NCI-H2227 (cell line): ENCODE data around the gene EN2.
"Not testable (repeated sequence)": the region's sequence is repeated elsewhere in the genome, so short reads cannot be mapped to it uniquely, and the experiment has no call there.

ENCODE experiments used
- DNase-seq: peaks from one replicate; lab custom pipeline; 2025; ENCODE audit not compliant: unreplicated experiment; lab: John Stamatoyannopoulos, UW

Gene EN2

GRCh38 chr7:155425887-155426286 lies 32.0 kb upstream of the EN2 start:
- DNase-seq: no peak

GRCh38 chr7:155426543-155427410 lies 31.2 kb upstream of the EN2 start:
- DNase-seq: no peak

- no peak for DNase-seq
Measured at GRCh38 chr7:155427411-155428038, 30.4 kb upstream of the EN2 start.

- DNase-seq: no peak
Measured at GRCh38 chr7:155428171-155428834, 29.6 kb upstream of the EN2 start.

GRCh38 chr7:155429651-155430050 lies 28.3 kb upstream of the EN2 start:
- no peak for DNase-seq

- no peak for DNase-seq
Measured at GRCh38 chr7:155430606-155431005, 27.3 kb upstream of the EN2 start.

GRCh38 chr7:155431231-155431630 lies 26.7 kb upstream of the EN2 start:
- no peak for DNase-seq

- DNase-seq: no peak
Measured at GRCh38 chr7:155431711-155432110, 26.2 kb upstream of the EN2 start.

- no peak for DNase-seq
Measured at GRCh38 chr7:155435110-155435509, 22.8 kb upstream of the EN2 start.

GRCh38 chr7:155437836-155438235 lies 20.1 kb upstream of the EN2 start:
- no peak for DNase-seq

- no peak for DNase-seq
Measured at GRCh38 chr7:155438777-155439176, 19.2 kb upstream of the EN2 start.

GRCh38 chr7:155439311-155440017 lies 18.5 kb upstream of the EN2 start:
- DNase-seq: no peak

GRCh38 chr7:155440018-155440410 lies 17.9 kb upstream of the EN2 start:
- no peak for DNase-seq

GRCh38 chr7:155441856-155442255 lies 16.1 kb upstream of the EN2 start:
- DNase-seq: no peak

- DNase-seq: no peak
Measured at GRCh38 chr7:155444746-155445145, 13.2 kb upstream of the EN2 start.

- not testable (repeated sequence) for DNase-seq
Measured at GRCh38 chr7:155445606-155446005, 12.3 kb upstream of the EN2 start.

- no peak for DNase-seq
Measured at GRCh38 chr7:155447603-155448002, 10.3 kb upstream of the EN2 start.

- DNase-seq: no peak
Measured at GRCh38 chr7:155448632-155449007, 9.3 kb upstream of the EN2 start.

- DNase-seq: no peak
Measured at GRCh38 chr7:155449008-155449868, 8.7 kb upstream of the EN2 start.

GRCh38 chr7:155449869-155450557 lies 7.9 kb upstream of the EN2 start:
- no peak for DNase-seq
